GM19328 (cell line): ENCODE data around the gene MATN4.

Experiments used
- ATAC-seq: cut with Tn5 transposase; IDR thresholded peaks from one replicate; pipeline ENCODE4 v1.9.1; 2021; ENCODE audit warnings: mild to moderate bottlenecking, moderate library complexity; ENCODE audit not compliant: unreplicated experiment

MATN4 gene

DNA sequence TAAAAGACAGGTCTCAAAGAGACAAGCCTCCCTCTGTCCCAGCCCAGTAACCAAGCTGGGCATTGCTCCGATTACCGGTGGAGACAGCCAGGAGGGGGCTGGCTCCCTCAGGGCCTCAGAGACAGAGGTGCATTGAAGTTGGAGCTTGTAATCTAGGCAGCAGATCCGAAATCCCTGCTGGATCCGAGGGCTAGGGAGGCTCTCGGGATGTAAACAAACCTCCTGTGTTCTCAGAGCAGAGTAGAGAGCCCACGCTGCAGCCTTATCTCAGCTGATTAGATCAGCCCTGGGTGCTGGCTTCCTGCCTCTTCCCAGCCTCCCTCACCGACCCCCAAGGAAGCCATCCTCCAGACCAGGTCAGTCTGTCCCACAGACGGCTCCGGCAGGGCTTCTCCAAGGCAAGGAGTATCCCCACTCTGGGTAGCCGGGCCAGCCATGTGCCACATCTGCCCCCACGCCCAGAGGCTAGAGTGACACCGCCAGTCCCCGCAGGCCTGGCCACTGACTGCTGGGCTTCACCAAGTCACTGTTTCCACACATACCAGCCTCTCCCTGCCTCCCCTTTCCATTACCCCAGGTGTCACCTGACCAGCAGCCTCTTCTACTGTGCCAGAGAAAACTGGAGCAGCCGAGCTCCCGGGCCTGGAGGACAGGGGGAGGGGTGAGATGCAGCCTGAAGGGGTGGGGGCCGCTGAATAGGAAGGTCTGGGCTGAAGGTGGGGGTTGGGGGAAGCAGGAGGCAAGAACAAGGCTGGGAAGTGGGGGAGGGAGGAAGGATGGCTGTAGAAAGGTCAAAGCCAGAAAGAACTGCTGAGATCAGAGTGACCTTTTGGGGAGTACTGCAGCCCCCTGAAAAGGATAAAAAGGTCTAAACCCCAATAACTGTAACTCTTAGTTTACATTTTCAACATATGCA, 34.1 kb upstream of the MATN4 start:
- ATAC-seq, result no peak

DNA sequence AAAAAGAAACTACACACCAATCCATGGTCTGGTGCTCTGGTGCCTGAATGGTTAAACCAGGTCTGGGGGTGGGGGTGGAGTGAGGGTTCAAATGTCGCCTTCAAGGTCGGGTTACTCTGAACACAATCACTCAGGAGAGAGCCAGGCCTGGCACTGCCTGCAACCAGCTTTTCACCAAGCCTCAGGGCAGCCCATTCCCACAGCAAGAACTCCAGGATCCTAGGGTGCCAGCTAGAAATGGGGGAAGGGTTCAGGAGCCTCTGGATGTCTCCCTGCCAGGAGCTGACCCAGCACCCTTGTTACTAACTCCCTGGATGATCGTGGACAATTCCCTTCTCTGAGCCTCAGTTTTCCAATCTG, 33.5 kb upstream of the MATN4 start:
- no peak for ATAC-seq

DNA sequence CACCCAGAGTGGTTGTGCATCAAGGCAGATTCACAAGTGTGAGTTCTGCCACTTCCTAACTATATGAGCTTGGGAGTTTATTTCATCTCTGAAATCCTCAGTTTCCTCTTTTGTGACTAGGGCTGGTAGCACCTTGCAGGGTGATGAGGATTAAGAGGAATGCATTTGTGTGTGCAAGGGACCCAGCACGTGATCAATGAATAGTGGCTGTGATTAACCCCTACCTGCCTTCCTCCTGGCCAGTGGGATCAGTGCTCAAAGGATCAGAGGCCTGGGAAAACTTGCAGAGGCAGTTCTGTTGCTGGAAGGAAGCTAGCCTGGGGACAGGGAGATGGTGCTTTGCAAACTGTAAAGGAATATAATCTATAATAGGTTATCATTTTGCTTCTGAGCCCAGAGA, 32.9 kb upstream of the MATN4 start:
- ATAC-seq, result no peak

DNA sequence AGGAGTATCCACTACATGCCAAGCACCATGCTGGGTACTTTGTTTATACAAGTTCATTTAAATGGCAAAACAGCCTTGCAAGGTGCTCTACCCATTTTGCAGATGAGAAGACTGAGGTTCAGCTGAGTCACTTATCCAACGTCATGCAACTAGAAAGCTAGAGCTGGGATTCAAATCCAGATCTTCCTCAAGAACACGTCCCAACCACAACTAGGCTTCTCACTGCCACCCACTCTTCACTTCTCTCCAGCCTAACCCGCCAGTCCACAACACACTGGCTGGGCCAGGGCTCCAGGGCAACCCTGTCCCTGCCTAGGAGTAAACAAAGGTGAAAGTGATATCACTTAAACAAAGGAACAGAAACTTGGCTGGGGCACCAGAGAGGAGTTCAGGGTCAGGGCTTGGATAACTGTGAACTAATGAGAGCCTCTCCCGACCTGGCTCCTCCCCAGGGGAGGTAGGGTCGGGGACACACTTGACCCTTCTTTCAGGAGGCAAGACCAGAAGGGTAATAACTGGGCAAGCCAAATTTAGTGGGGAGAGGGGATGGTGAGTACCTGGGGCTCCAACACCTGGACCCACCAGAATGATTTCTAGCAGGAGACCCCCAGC, 32.2 kb upstream of the MATN4 start:
- ATAC-seq, result no peak

DNA sequence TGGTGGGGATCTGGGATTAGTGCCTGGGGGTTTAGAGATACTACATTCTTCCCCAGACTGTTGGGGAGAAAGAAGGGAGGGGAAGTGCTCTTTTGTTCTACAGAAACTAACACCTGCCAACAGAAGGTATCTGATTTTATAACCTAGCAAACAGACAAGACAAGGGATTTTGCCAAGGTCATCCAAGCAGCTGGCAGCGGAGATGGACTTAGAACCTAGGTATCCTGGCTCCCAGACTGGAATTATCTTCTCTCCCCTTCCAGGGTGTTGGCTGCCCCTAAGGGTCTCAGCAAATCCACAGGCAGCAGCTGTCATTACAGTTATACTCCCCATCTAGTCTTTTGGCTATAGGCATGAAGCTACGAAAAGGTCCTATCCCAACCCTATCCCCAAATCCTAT, 31.7 kb upstream of the MATN4 start:
- no peak for ATAC-seq

DNA sequence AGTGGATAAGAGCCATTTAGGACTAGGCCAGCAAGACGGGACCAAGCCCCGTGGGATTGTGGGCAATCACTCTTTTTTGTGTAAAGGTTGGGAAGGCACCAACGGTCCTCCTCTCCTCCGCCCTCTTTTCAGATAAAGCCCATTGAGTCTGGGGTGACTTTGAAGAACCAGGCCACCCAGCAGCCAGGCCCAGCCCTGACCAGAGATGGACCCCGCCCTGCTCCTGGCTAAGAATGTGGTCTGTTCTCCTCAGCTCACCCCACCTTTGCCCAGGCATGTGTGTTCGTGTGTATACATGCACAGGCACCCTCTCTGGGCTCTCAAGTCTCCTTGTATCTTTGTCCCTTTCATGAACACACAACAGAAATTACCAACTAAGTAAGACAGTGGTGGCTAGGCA, 31.0 kb upstream of the MATN4 start:
- no peak for ATAC-seq

DNA sequence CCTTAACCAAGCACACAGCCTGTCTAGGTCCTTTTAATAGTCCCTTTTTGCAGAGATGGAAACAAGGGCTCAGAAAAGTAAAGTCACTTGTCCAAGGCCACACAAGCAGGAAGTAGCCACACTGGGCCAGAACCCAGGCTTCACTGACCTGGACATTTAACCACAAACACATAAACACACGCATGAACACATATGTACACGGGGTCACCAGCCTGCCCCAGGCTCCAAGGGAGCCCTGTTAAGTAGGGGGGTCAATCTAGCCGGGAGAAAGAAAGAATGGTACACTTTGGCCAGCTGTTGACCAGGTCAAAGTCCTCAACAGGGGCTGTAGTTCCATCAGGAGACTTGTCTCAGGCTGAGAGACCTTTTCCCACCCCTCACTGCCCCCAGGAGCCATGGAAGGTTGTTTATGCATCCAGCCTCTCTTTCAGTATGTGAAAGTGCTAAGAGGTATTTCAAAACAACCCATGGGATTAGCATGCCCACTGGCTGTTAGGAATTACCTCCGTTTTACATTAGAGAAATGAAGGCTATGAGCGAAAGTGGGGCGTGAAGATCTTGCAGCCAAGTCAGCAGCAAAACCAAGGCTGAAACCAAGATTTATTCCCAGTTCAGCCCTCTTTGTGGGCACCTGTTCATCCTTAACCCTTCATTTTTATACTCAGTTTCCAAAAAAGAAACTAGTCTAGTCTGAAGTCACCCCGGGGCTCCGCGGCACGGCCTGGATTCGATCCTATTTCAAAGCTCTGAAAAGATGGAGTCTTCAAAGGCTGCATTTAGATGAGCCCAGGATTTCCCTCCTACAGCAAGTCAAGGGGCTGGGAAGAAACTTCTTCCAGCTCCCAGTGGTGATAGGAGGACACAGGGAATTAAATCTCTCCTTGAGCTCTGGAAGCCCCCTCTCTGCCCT, 30.3 kb upstream of the MATN4 start:
- no peak for ATAC-seq

DNA sequence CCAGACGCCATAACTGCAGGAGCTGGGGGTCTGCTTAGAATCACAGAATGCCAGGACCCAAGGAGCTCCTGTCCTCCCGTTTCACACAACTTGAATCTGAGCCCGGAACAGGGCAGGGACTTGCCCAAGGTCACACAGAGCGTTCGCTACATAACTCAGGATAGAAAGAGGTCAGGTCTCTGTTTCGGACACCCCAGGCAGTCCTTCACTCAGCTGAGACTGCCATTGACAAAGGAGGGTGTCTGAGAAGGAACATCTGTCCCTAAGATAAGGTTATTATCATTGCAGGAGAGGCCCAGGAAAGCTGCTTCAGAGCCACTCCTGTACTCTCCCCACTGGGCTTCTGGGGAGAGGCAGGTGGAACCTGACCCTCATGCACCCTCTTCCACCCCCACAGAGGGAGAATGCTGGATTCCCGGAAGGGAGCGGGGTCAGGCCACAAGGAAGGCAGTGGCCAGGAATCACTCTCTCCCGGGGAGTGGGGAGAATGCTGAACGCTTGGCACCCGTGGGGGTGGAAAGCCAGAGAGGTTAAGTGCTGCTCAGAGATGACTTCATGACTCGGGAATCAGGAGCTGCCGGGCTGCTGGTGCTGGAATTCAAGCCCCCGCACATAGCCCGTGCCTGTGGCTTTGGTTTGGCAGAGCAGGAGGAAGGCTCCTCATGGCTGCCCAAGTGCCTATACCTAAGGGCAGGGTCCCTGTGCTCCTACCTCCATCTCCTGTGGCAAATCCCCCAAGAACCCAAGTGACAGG, 29.4 kb upstream of the MATN4 start:
- no peak for ATAC-seq

DNA sequence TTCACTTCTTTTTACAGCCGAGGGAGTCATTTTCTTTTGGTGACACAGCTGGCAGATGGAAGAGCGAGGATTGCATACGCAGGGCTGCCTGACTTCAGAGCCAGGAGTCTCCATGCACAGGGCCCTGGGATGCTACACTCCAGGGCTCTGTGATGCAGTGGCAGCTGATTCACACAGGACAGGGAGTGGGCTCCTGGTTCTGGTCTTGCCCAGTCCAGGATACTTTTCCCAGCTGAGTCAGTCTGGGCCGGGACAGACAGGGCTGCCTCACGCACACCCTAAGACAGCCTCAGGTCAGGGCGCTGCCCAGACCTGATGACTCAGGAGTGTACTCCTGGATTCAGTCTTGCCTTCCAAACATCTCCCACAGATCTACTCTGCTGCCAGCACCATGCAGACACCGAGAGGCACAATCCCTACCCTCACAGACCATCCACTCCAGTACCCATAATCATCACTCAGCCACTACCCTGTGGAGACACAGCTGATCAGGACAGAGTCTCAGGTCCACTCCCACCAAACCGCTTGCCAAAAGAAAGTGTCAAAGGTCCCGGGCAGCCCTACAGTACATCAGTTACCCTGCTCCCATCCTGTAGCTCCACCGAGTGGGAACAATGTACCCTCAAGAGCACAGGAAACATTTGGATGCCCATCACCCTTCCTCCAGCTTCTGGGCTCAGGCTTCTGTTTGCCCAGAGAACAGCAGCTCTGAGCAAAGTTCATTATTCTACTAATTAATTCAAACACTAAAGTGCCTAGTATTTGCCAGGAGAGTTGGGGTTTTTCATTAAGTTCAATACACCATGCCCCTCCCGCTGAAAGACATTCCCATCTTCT, 28.6 kb upstream of the MATN4 start:
- no peak for ATAC-seq

DNA sequence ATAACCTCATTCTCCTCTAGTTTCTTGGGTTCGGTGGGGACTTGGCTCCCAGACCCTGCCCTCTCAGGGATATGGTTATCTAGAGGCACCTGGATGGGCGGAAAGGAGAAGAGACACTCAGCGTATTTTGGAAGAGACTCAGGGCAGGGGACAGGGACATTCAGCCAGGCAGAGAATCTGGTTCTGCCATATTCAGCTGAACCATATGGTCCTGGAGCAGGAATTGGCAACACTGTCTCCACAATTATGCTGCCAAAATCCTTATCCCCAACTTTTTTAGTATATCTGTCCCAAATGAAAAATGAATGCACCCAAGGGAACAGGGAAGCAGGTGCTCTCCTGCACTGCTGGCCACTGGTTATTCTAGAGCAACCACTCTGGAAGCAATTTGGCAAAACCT, 22.4 kb upstream of the MATN4 start:
- no peak for ATAC-seq

DNA sequence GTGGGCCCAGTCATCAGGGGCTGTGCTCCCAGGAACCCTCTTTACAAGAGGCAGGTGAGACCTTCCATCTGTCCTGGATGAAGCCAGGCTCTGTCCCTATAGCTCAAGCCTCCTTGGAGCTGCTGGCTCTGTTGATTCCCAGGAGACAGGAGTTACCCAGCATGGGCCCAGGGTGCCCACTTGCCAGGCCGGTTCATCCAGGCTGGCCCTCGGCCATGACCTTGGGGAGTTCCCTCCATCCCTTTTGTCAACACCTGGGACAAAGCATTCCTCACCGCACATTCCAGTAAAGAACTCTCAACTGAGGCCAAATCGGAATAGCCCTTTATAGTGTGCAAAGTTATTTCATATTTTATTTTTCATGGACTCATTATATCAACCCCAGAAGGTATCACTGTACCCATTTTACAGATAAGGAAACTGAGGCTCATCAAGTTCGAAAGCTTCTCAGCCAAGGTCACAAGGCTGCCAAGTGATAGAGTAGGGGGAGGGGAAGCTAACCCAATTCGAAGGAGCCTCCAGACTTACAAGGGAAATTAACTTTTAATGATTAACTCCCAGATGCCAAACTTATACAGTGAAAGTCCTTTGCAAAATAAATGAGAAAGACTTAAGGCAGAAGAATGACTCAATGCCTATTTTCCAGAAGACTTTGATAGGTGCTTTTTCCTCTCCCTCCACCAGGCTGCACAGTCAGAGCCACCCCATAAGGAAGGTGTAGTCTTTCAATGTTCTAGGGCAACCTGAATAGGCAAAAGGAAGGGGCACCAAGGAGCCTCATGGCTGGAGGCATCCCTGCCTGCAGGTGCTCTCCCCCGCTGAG, 21.6 kb upstream of the MATN4 start:
- no peak for ATAC-seq

DNA sequence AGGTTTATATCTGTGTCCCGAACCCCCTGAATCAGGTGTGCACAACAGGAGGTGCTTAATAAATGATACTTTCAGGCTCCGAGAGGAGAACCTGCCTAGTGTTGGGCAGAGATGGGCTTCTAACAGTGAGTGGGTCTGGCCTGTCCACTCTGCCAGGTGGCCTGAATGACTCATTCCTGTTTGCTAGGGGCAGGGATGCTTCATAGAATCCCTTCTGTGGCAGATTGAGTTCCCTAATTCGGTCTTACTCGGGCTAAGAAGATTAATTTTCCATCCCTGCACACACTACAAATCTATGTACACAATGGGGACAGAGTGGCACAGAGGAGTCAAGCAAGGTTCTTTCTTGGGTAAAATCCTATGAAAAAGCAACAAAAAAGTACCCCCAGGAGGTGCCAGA, 20.4 kb upstream of the MATN4 start:
- ATAC-seq, result no peak

DNA sequence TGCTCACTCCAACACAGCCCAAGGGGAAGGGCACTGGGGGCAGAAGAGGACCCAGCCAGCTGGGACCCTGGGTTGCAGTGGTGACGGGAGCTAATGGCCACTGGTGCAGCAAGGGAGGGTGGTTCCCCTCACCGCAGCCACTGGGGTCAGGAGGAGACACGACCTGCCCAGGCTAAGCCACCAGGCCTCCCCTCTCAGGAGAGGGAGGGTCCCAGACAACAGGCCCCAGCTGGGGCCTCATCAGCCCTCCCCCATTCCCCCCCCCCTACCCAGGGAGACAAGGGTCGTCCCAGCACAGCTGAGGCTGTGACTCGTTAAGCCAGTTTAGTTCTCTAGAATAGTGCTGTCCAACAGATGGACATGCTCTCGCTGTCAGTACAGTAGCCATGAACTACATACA, 17.3 kb upstream of the MATN4 start:
- no peak for ATAC-seq

DNA sequence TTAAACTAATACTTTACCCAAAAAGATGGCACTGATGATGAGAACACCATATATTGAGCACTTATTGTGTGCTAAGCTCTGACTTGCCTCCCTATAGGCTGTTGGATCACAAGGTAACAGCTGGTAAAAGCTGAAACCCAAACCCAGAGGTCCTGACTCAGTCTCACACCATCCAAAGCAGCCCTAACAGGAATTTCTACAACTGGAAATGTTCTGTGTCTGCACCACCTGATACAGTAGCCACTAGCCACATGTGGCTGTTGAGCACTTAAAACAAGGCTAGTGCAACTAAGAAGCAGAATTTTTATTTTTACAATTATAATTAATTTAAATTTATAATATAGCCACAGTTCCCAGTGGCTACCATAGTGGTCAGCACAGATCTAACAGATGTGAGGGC, 15.6 kb upstream of the MATN4 start:
- ATAC-seq, result no peak

DNA sequence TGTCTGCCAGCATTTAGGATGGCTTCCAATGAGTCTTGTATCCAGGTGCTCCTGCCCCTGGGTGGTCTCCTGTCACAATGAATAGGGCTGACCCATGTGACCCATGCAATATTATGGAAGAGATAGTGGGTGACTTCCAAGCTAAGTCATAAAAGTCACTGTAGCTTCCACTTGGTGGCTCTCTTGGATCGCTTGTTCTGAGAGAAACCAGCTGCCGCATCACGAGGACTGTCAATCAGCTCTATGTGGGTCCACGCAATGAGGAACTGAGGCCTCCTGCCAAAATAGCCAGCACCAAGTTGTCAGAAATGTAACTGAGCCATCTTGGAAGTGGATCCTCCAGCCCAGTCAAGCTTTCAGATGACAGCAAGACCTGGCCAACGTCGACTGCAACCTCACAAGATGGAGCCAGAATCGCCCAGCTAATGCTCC, 14.9 kb upstream of the MATN4 start:
- no peak for ATAC-seq

DNA sequence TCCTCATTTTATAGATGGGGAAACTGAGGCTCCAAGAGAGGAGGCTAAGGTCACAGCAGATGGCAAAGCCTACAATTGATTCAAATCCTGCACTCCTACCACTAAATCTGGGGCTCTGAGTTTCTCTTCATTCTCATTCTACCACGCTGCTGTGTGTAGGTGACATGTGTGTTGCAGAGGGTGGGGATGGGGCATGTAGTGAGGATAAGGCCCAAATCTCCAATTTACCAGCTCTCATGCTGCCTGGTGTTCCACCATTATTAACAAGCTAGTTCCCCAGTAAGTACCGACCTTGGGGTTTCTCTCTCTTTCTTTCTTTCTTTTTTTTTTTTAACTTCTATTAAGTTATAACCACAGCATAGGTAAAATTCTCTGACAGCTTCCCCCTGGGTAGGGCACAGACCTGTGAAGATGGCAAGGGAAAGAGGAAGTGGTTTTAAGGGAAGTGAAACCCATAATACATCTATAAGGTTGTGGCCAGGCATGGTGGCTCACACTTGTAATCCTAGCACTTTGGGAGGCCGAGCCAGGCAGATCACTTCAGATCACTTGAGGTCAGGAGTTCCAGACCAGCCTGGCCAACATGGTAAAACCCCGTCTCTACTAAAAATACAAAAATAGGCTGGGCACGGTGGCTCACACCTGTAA, 13.0 kb upstream of the MATN4 start:
- no peak for ATAC-seq

DNA sequence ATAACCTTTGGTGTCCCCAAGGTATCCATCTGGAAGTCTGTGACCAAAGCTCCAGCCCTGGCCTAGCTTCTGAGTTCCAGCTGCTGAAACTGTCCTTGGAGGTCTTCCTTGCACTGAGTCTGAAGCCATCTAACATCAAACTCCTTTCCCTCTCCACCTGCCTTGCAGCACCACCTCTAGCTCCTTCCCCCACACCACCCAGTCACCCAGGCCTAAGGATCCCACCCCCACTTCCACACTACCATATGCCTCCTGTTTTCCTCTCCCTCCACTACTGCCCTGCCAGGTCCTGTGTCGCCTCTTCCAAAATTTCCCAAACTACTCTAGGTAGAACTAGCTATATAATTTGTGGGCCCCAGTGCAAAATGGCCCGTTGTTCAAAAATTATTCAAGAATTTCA, 10.8 kb upstream of the MATN4 start:
- ATAC-seq, result no peak

DNA sequence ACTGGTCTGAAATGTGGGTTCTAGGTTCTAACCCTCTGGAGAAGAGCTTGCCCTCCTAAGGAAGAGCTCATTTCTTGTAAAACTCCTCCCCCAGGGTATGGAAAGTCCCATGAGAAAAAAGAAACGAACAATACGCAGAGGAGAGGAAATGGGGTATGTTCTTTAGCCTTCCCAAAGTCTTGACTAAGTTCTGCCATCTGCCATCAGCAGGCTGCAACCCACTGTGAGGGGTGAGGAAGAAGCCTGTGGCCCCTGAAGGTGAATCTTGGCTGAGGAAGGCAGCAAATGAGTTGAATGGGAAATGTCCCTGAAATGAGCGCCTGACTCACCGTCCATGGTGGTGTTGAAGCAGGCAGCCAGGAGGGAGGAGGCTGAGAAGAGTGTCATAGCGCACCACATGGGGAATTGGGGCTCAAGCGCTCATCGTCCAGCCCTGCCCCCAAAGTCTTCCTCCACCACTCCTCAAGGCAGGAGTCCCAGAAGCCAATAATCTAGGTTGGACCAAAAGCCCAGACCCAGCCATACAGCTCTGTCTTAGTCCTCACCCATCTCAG, 10.4 kb upstream of the MATN4 start:
- ATAC-seq, result no peak
